SK-N-DZ (cell line): ENCODE results near the gene ADAMTS2.

ENCODE experiments used
- DNase-seq: peaks from one replicate; pipeline ENCODE4 v3.0.0-alpha.2; 2015; ENCODE audit warnings: low spot score

Gene ADAMTS2

DNA sequence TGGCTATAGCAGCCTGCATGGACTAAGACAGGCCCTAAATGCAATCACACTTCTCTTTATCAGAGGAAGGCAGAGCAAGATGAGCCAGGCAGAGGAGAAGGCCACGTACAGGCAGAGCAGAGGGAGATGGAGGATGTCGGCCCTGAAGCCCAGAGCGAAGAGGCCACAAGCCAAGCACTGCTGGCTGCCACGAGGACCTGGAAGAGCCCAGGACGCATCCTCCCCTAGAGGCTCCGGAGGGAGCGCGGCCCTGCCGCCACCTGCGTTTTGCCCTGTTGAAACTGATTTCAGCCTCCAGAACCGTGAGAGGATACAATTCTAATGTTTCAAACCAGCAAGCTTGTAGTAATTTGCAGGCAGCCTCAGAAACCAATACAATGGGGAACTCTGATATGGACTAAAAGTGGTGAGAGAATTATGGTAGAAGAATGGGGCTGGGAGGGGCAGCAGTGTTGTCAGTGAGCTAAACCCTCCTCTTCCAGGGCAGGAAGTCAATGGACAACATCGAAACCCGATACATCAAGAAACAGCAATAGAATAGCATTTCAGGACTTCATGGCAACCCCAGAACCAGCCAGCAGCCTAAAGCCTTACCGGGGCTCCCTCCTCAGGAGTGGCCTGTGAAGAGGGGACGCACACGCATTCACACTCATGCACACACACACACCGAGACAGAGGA, 32.6 kb downstream of the ADAMTS2 start:
- no peak for DNase-seq

- no peak for DNase-seq
Measured at GRCh38 chr5:179311581-179311980, 33.7 kb downstream of the ADAMTS2 start.

DNA sequence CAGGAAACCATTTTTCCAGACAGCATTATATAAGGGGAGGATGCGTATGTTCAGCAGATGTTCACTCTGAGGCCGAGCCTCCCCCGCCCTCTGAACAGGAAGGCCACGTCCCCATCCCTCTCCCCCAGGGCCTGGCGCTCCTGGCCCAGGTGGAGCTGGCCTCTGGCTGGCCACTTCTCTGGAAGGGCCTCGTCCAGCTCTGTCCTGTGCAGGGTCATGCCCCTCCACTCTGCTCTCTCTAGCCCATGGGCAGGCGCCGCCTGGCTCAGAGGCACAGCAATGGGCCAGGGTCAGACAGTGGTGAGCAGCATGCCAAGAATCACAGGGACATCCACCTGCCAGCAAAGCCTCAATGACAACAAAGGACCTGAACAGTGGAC, 34.2 kb downstream of the ADAMTS2 start:
- DNase-seq, result no peak

GRCh38 chr5:179310439-179311090, 34.7 kb downstream of the ADAMTS2 start:
- no peak for DNase-seq

GRCh38 chr5:179309751-179310320, 35.4 kb downstream of the ADAMTS2 start:
- DNase-seq, result no peak

GRCh38 chr5:179309383-179309670, 35.9 kb downstream of the ADAMTS2 start:
- no peak for DNase-seq

DNA sequence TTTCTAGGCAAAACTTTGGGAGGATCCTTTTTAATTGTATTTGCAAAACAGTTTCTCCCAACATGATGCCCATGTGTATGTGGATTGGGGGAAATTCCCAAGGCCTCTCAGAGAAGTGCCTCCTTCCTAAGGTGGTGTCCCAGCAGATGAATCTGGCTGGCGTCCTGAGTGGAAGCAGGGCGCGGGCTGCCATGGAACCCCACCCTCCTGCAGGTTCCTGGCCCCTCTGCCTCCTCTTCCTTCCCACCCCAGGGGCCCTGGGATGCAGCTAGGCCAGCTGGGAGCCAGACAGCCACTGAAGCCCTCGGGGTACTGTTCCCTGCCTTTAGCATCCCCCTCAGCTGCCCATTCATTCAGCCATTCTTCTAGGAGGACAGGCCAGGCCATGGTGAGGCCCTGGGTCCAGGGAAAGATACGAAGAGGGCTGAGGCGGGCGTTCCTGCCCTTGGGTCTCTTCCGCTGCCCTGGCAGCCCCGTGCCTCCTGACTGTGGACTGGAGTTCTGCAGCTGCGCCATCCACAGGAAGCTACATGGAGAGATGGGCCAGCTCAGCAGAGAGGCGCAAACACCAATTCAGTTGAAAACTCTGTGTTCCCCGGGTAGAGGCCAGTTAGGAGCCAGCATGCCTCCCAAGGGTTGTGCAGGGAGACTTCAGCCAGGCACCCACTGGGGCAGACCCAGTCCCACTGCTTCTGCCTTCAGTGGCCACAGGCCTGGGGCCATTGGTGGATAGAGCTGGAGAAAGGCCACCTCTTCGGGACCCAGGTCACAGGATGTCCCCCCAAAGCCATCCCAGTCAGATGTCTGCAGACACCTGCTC, 36.5 kb downstream of the ADAMTS2 start:
- no peak for DNase-seq

DNA sequence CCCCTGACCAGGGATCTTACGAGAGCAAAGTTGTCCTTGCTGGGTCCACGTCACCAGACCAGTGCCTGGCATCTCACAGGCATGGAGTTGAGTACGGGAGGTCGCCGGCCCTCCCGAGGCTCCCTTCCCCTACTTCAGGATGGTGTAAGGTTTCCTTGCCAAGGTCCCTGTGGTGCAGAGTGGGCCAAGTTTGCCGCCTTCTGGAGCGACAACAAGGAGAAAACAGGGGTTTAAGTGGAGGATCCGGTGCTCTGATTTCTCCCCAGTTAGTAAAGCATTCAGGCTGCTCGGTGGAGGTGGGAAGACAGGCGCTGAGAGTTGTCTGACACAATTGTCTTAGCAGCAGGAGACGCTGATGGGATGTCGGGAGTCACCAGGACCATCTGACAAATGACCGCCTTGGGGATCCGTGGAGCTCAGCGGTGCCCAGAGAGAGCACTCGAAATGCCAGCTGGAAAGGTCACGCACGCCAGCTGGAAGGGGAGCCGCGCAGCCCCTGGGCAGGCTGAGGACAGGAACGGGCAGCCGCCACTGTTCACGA, 37.3 kb downstream of the ADAMTS2 start:
- DNase-seq, result no peak

GRCh38 chr5:179307013-179307800, 38.1 kb downstream of the ADAMTS2 start:
- DNase-seq, result no peak

DNA sequence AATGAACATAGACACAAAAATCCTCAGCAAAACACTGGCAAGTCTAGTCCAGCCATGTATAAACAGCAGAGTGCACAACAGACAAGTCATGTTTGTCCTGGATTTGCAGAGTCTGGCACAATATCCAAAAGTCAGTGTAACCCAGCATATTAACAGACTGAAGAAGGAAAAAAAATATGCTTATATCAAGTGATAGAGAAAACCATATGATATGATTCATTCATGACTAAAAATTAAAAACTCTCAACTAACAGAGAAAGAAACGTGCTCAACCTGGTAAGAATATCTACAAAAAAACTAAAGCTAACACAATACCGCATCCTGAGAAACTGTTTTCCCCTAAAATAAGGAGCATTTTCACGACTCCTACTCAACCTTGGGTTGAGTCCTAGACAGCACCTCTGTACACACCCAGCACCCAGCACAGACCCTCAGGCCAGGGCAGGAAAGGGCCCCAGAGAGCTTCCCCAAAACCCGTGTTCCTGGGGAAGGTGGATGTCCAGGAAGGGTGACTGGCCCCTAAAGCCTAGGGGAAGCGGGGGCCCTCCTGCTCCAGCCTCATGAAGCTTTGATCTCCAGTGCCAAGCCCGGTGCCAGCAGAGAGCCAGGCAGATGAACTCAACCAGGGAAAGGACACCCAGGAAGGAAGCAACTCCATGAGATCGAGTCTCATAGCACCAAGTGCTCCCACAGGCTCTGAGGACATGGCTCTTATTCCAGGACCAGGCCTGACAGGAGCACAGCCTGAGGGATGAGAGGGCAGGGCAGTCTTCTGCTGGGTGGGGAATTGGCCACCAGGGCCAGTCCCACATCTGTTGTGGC, 38.9 kb downstream of the ADAMTS2 start:
- DNase-seq, result no peak

GRCh38 chr5:179304871-179305270, 40.4 kb downstream of the ADAMTS2 start:
- DNase-seq, result no peak

- DNase-seq, result no peak
Measured at GRCh38 chr5:179304466-179304865, 40.8 kb downstream of the ADAMTS2 start.

GRCh38 chr5:179303451-179304200, 41.6 kb downstream of the ADAMTS2 start:
- DNase-seq, result no peak

GRCh38 chr5:179302499-179303185, 42.6 kb downstream of the ADAMTS2 start:
- no peak for DNase-seq

DNA sequence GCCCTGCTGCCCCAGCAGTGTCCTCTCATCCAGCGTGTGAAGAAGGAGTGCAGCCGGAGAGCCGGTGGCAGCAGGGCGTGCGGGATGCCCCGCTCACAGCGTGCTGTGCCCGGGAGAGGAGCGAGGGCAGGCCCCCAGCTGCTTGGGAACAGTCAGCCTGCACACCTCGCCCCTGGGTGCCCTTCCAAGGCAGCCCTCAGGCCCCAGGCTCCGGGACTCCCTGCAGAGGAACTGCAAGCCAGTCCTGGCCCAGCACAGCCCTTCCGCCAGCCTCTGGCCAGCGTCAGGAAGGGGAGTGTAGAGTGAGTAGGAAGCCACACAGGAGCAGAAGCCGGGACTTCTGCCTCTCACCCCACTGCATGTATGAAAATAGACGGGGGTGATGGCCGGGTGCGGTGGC, 43.5 kb downstream of the ADAMTS2 start:
- DNase-seq, result no peak

GRCh38 chr5:179301376-179301775, 43.9 kb downstream of the ADAMTS2 start:
- DNase-seq, result no peak

- no peak for DNase-seq
Measured at GRCh38 chr5:179300581-179301180, 44.6 kb downstream of the ADAMTS2 start.

DNA sequence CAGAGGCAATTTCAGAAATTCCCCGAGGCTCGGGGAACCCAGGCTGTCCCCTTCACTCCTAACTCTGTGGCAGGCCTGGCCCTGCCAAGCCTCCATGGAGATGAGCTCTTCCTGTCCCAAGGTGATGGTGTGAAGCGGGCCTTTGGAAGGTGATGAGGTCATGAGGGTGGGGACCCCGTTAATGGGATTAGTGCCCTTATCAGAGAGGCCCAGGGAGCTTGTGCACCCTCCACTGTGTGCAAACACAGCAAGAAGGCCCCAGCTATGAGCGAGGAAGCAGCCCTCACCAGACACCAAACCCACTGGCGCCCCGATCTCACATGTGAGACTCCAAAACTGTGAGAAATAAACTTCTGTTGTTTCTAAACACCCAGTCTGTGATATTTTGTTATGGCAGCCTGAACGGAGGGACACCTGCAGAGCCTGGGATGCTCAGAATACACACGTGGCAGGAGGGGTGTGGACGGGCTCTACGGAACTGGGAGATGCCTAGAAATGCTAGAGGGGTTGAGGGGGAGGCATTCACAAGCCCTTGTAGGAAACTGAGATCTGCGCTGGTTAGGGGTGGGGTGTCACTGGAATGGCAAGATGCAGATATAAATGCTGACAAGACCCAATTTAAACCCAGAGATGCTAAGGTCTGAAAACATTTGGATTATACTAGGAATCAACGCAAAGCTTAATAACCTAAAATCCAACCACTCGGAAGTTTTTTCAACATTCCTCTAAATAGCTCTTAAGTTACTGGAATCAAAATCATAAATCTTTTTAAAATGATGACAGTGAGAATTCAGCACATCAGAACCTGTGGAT, 46.9 kb downstream of the ADAMTS2 start:
- DNase-seq, result no peak
